ENCODE measurements around the gene RUNX2.

DNA sequence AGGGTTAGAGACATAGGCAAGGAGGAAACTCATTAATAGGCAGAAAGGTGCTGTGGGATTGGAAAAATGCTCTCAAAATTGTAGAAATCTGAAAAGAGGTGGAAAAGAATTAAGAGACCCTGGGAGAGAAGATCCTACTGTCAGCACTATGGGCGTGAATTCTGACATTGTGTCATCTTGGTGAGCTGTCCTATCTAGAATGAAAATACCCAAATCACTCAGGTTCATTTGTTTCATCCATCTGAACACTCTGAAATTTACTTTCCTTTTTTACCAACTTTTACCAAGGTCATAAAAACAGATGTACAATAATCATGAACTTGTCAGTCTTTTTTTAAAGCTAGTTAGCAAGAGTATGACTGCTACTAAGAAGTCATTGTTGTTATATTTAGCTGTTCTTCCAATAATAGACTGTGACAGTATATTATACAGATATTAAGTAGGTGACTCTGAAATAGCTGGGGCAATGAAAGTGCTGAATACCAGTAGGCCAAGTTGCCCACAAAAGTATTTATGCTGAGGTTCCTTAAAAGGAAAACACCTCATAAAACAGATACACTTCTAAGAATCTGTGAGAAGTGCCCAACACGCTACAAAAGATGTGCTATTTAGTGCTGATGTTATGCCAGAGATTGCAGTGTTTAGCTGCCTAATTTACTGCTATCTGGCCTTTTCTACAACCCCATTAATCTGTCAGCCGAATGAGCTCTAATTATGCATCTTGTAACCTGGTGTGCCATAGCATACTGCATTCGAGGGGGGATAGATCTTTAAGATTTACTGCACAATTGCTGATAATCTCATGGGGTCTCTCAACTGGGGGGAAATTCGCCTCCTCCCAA lies 267.1 kb downstream of the RUNX2 start:
- TF ChIP-seq, protein P1, sequence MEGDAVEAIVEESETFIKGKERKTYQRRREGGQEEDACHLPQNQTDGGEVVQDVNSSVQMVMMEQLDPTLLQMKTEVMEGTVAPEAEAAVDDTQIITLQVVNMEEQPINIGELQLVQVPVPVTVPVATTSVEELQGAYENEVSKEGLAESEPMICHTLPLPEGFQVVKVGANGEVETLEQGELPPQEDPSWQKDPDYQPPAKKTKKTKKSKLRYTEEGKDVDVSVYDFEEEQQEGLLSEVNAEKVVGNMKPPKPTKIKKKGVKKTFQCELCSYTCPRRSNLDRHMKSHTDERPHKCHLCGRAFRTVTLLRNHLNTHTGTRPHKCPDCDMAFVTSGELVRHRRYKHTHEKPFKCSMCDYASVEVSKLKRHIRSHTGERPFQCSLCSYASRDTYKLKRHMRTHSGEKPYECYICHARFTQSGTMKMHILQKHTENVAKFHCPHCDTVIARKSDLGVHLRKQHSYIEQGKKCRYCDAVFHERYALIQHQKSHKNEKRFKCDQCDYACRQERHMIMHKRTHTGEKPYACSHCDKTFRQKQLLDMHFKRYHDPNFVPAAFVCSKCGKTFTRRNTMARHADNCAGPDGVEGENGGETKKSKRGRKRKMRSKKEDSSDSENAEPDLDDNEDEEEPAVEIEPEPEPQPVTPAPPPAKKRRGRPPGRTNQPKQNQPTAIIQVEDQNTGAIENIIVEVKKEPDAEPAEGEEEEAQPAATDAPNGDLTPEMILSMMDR (conservative IDR thresholded peaks at IDR 0.05; ENCODE audit: low read length): no peak
- TF ChIP-seq EZH2phosphoT487 (IDR thresholded peaks at IDR 0.05; ENCODE audit: borderline replicate concordance, low read depth, low read length): no peak

All from OCI-LY7 (cell line).